Nephron (organoid): ENCODE data around the gene ZNF407.

ENCODE experiments used
- H3K27ac Mint-ChIP-seq, 3 experiments: 2 replicates each; pipeline ENCODE4 v1.8.0; 2020; ENCODE audit warnings: mixed read lengths in 3 of 3, mild to moderate bottlenecking in 2 of 3, moderate library complexity in 1 of 3
- H3K27me3 Mint-ChIP-seq: 2 replicates; pipeline ENCODE4 v1.8.0; 2021; ENCODE audit warnings: low read depth, mild to moderate bottlenecking, moderate library complexity, mixed read lengths
- H3K36me3 Mint-ChIP-seq: 2 replicates; pipeline ENCODE4 v1.8.0; 2020; ENCODE audit warnings: low read depth, mixed read lengths
- H3K4me1 Mint-ChIP-seq: 2 replicates; pipeline ENCODE4 v1.8.0; 2020; ENCODE audit warnings: mixed read lengths
- H3K4me3 Mint-ChIP-seq, 3 experiments: 2 replicates each; pipeline ENCODE4 v1.8.0; 2020; ENCODE audit warnings: mild to moderate bottlenecking in 3 of 3, mixed read lengths in 3 of 3, moderate library complexity in 2 of 3
- H3K9me3 Mint-ChIP-seq: 2 replicates; pipeline ENCODE4 v1.8.0; 2020; ENCODE audit warnings: mixed read lengths
- CTCF ChIP-seq, 3 experiments: fragments of 200-600 bp; sonication (generic); IDR thresholded peaks; one replicate each; pipeline ENCODE4 v1.5.0; 2021; ENCODE audit warnings: antibody characterized with exemption in 3 of 3; ENCODE audit not compliant: unreplicated experiment in 3 of 3

Gene ZNF407

GRCh38 chr18:74921057-74921820 is 323.6 kb downstream of the ZNF407 start:
- peaks cover 6% of the 10 kb centered on the region for H3K36me3 Mint-ChIP-seq
- no peak for TF ChIP-seq CTCF (IDR thresholded peaks at IDR 0.05; ENCODE audit: unreplicated experiment in 3 of 3)
- no peaks in the 10 kb centered on the region for H3K9me3 Mint-ChIP-seq
- H3K4me3 Mint-ChIP-seq: no peak overlapping the region
- H3K27ac Mint-ChIP-seq: no peak overlapping the region
- H3K27me3 Mint-ChIP-seq: no peaks in the 10 kb centered on the region
- H3K4me1 Mint-ChIP-seq: no peaks in the 10 kb centered on the region

GRCh38 chr18:74926051-74926450 is 328.4 kb downstream of the ZNF407 start:
- Mint-ChIP-seq H3K4me1 (no peaks in the 10 kb centered on the region), H3K9me3 (no peaks in the 10 kb centered on the region), H3K27ac (no peak overlapping the region), H3K27me3 (no peaks in the 10 kb centered on the region), H3K4me3 (no peak overlapping the region), H3K36me3 (peaks cover under 1% of the 10 kb centered on the region)
- no peak for TF ChIP-seq CTCF (IDR thresholded peaks at IDR 0.05; ENCODE audit: unreplicated experiment in 3 of 3)

GRCh38 chr18:74928194-74928968 is 330.7 kb downstream of the ZNF407 start:
- H3K9me3 Mint-ChIP-seq: no peaks in the 10 kb centered on the region
- peaks cover 4% of the 10 kb centered on the region for H3K36me3 Mint-ChIP-seq
- no peak overlapping the region for H3K27ac Mint-ChIP-seq
- no peaks in the 10 kb centered on the region for H3K4me1 Mint-ChIP-seq
- no peaks in the 10 kb centered on the region for H3K27me3 Mint-ChIP-seq
- H3K4me3 Mint-ChIP-seq: no peak overlapping the region
- no peak for TF ChIP-seq CTCF (IDR thresholded peaks at IDR 0.05; ENCODE audit: unreplicated experiment in 3 of 3)

GRCh38 chr18:74929110-74929509 is 331.4 kb downstream of the ZNF407 start:
- Mint-ChIP-seq H3K9me3 (no peaks in the 10 kb centered on the region), H3K4me1 (no peaks in the 10 kb centered on the region), H3K27me3 (no peaks in the 10 kb centered on the region), H3K36me3 (peaks cover 4% of the 10 kb centered on the region), H3K27ac (no peak overlapping the region), H3K4me3 (no peak overlapping the region)
- no peak for TF ChIP-seq CTCF (IDR thresholded peaks at IDR 0.05; ENCODE audit: unreplicated experiment in 3 of 3)

GRCh38 chr18:74930616-74931015 is 332.9 kb downstream of the ZNF407 start:
- Mint-ChIP-seq H3K9me3 (no peaks in the 10 kb centered on the region), H3K27ac (no peak overlapping the region), H3K27me3 (no peaks in the 10 kb centered on the region), H3K4me3 (no peak overlapping the region), H3K4me1 (no peaks in the 10 kb centered on the region), H3K36me3 (peaks cover 4% of the 10 kb centered on the region)
- no peak for TF ChIP-seq CTCF (IDR thresholded peaks at IDR 0.05; ENCODE audit: unreplicated experiment in 3 of 3)
